HG03045 (cell line): ENCODE results near the gene MYO1D.
"Not testable (repeated sequence)": the region's sequence is repeated elsewhere in the genome, so short reads cannot be mapped to it uniquely, and the experiment has no call there.

Experiments used
- ATAC-seq: cut with Tn5 transposase; IDR thresholded peaks from one replicate; pipeline ENCODE4 v1.9.1; 2021; ENCODE audit warnings: mild to moderate bottlenecking, moderate library complexity; ENCODE audit not compliant: unreplicated experiment

MYO1D gene

GRCh38 chr17:32739722-32740121 lies 137.2 kb downstream of the MYO1D start:
- ATAC-seq: no peak

- ATAC-seq: not testable (repeated sequence)
Observed at GRCh38 chr17:32739151-32739550, 137.8 kb downstream of the MYO1D start.

GRCh38 chr17:32733401-32733800 lies 143.5 kb downstream of the MYO1D start:
- ATAC-seq: no peak

- no peak for ATAC-seq
Observed at GRCh38 chr17:32732900-32733299, 144.0 kb downstream of the MYO1D start.

GRCh38 chr17:32732296-32732642 lies 144.7 kb downstream of the MYO1D start:
- no peak for ATAC-seq

GRCh38 chr17:32731556-32732295 lies 145.2 kb downstream of the MYO1D start:
- ATAC-seq: no peak

GRCh38 chr17:32727681-32728080 lies 149.2 kb downstream of the MYO1D start:
- ATAC-seq: no peak

- ATAC-seq: no peak
Observed at GRCh38 chr17:32725697-32726096, 151.2 kb downstream of the MYO1D start.

GRCh38 chr17:32723310-32723955 lies 153.5 kb downstream of the MYO1D start:
- ATAC-seq: no peak

GRCh38 chr17:32722733-32723132 lies 154.2 kb downstream of the MYO1D start:
- ATAC-seq: no peak

GRCh38 chr17:32720671-32721070 lies 156.3 kb downstream of the MYO1D start:
- ATAC-seq: no peak

GRCh38 chr17:32719689-32720088 lies 157.2 kb downstream of the MYO1D start:
- no peak for ATAC-seq

GRCh38 chr17:32714922-32715321 lies 162.0 kb downstream of the MYO1D start:
- ATAC-seq: not testable (repeated sequence)

- ATAC-seq: not testable (repeated sequence)
Observed at GRCh38 chr17:32714206-32714605, 162.7 kb downstream of the MYO1D start.

- ATAC-seq: no peak
Observed at GRCh38 chr17:32713081-32713480, 163.8 kb downstream of the MYO1D start.

- ATAC-seq: no peak
Observed at GRCh38 chr17:32709562-32709961, 167.4 kb downstream of the MYO1D start.

- no peak for ATAC-seq
Observed at GRCh38 chr17:32701871-32702270, 175.1 kb downstream of the MYO1D start.

GRCh38 chr17:32699247-32699646 lies 177.7 kb downstream of the MYO1D start:
- no peak for ATAC-seq

- ATAC-seq: no peak
Observed at GRCh38 chr17:32697728-32698625, 178.9 kb downstream of the MYO1D start.

- ATAC-seq: no peak
Observed at GRCh38 chr17:32696426-32696825, 180.5 kb downstream of the MYO1D start.

- ATAC-seq: no peak
Observed at GRCh38 chr17:32695864-32696263, 181.1 kb downstream of the MYO1D start.
